ENCODE measurements around the gene DPH2. TPM values are rescaled to one million over a fixed set of nuclear protein-coding genes. Genes with fewer than 3 reads are reported as not detected.

The DPH2 gene
- total RNA-seq, 4 donors from 2014 or later: 13.4 to 26.7 (median 22.3) TPM

DNA sequence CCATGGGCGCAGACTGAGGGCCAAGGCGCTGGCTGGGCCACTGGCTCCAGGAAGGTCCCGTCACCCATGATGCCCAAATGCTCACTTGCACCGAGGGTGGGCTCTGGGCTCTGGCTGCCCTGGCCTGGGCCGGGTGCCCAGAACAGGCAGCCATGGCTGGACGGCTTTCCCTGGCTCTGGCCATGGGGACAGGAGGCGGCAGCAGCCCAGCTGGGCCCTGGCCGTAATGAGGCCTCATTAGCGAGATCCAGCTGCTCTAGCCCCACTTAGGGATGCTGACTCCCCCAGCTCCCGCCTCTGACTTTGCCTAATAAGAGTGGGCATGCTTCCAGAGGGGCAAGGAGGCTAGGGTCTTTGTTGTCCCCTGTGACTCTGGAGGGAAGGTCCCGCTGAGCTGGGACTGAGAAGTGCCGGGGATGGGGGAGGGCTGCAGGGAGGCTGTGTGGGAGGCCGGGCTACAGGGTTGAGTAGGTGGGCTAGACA, 49.7 kb downstream of the DPH2 start:
- Histone ChIP-seq H3K4me1 (no peaks in the 10 kb centered on the region), H3K4me3 (replicated peaks in 1 of 3) (no peak overlapping the region), H3K9me3 (no peaks in the 10 kb centered on the region), H3K36me3 (no peaks in the 10 kb centered on the region), H3K27ac (no peak overlapping the region), H3K27me3 (no peaks in the 10 kb centered on the region)
- intact Hi-C loops (cut with DNase I): no loop called here
- DNase-seq: no peak
- 86 to 90% methylated on average over 6 to 13 of the region's 13 CpGs for WGBS, 2 donors
- TF ChIP-seq, protein P1, sequence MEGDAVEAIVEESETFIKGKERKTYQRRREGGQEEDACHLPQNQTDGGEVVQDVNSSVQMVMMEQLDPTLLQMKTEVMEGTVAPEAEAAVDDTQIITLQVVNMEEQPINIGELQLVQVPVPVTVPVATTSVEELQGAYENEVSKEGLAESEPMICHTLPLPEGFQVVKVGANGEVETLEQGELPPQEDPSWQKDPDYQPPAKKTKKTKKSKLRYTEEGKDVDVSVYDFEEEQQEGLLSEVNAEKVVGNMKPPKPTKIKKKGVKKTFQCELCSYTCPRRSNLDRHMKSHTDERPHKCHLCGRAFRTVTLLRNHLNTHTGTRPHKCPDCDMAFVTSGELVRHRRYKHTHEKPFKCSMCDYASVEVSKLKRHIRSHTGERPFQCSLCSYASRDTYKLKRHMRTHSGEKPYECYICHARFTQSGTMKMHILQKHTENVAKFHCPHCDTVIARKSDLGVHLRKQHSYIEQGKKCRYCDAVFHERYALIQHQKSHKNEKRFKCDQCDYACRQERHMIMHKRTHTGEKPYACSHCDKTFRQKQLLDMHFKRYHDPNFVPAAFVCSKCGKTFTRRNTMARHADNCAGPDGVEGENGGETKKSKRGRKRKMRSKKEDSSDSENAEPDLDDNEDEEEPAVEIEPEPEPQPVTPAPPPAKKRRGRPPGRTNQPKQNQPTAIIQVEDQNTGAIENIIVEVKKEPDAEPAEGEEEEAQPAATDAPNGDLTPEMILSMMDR (IDR thresholded peaks at IDR 0.05): no peak
- no peak for TF ChIP-seq POLR2A (IDR thresholded peaks at IDR 0.05)

DNA sequence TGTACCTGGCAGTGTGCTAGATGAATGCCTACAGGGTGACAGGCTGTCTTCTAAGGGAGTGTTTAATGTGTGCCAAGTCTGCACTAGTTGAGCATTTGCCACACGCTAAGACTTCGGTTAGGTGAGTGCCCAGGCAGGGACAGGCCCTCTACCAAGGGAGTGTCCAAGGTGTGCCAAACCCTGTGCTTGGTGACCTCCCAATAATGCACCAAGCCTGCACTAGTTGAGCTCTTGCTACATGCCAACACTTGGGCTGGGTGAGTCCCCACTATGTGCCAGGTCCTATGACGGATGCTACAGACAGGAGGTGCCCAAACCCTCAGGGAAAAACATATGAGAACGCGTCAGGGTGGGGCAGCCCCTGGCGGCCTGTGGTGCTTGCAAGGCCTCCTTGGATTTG, 50.7 kb downstream of the DPH2 start:
- no peak overlapping the region for H3K27ac ChIP-seq
- no peak for DNase-seq
- H3K4me1 ChIP-seq: no peaks in the 10 kb centered on the region
- intact Hi-C loops (cut with DNase I): no loop called here
- TF ChIP-seq POLR2A (IDR thresholded peaks at IDR 0.05): no peak
- TF ChIP-seq, protein P1 (IDR thresholded peaks at IDR 0.05): no peak
- 50 to 92% methylated on average over 2 to 6 of the region's 6 CpGs for WGBS, 2 donors
- no peaks in the 10 kb centered on the region for H3K36me3 ChIP-seq
- H3K4me3 ChIP-seq (replicated peaks in 1 of 3): no peak overlapping the region
- no peaks in the 10 kb centered on the region for H3K9me3 ChIP-seq
- H3K27me3 ChIP-seq: no peaks in the 10 kb centered on the region

DNA sequence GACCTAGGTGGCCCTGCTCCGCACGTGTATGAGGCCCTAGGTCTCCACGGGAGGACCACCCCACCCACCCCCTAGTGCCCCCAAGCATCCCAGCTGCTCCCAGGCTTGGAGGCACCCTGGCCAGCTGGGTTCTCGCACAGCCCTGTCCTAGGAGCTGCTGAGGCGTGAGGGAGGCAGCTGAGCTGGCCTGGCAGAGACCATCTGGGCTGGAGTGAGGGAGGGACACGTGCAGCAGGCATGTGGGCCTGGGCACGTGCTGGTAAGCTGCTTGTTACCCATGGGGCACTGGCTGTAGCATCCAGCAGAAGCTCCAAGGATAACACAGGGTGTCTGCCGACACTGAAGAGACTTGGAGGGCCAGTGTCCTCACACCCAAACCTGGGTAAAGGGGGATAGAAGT, 51.3 kb downstream of the DPH2 start:
- Histone ChIP-seq H3K27ac (no peak overlapping the region), H3K36me3 (no peaks in the 10 kb centered on the region), H3K9me3 (no peaks in the 10 kb centered on the region), H3K4me1 (no peaks in the 10 kb centered on the region), H3K27me3 (no peaks in the 10 kb centered on the region), H3K4me3 (replicated peaks in 1 of 3) (no peak overlapping the region)
- WGBS, 2 donors: 82 to 97% methylated on average over 4 of the region's 8 CpGs
- TF ChIP-seq, protein P1 (IDR thresholded peaks at IDR 0.05): no peak
- TF ChIP-seq POLR2A (IDR thresholded peaks at IDR 0.05): no peak
- intact Hi-C loops (cut with DNase I): no loop called here
- no peak for DNase-seq

DNA sequence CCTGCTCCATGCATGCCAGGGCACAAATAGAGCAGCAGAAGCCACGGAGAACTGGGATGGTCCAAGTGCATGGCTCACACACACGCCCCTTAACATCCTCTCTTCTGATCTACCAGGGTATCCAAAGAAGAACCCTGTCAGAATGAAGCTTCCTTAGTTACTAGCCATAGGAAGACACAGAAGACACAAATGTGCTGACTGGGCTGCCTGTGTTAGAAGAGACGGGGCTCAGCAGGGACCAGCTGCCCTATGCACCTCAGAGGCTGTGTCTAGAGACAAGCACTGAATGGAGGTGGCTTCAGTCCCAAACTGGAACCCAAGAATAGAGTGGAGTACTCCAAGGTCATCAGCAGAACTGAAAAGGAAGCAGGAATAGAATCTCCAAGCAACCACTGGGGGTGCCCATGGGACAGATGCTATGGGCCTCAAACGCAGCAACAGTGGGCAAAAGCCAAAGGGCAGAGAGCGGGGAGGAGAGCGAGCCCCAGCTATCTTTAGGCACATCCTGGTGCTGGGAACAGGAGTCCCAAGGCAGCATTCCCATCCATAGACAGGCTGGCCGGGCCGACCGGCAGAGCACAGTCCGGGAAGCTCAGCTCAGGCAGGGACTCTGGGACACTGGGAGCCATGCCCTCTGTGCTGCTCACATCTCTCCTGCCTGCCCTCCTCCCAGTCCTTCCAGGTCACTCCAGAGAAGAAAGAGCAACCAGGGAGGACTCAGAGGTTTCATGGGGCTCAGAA, 51.9 kb downstream of the DPH2 start:
- Histone ChIP-seq H3K4me3 (replicated peaks in 1 of 3) (no peak overlapping the region), H3K36me3 (no peaks in the 10 kb centered on the region), H3K4me1 (no peaks in the 10 kb centered on the region), H3K27ac (no peak overlapping the region), H3K27me3 (no peaks in the 10 kb centered on the region), H3K9me3 (no peaks in the 10 kb centered on the region)
- TF ChIP-seq, protein P1 (IDR thresholded peaks at IDR 0.05): no peak
- no peak for TF ChIP-seq POLR2A (IDR thresholded peaks at IDR 0.05)
- WGBS, 2 donors: 86 to 93% methylated on average over 6 to 10 of the region's 10 CpGs
- intact Hi-C loops (cut with DNase I): no loop called here
- no peak for DNase-seq

Other genes with a start within 250 kb of the DPH2 start
- gene ARTN, start 36.2 kb upstream of the DPH2 start, total RNA-seq: 1 to 10 TPM in 2 of 4 donors, under 1 TPM in 2; 0.40 to 2.0 (median 0.80) TPM
- 10 to 100 TPM; 21.1 to 48.1 (median 42.0) TPM for gene IPO13, start 23.1 kb upstream of the DPH2 start, total RNA-seq
- 100 to 1,000 TPM; 128 to 302 (median 216) TPM for gene ATP6V0B, start 5.0 kb downstream of the DPH2 start, total RNA-seq
- 10 to 100 TPM; 22.3 to 30.3 (median 24.7) TPM for gene B4GALT2, start 9.2 kb downstream of the DPH2 start, total RNA-seq
- gene CCDC24, start 21.6 kb downstream of the DPH2 start, total RNA-seq: 10 to 100 TPM in 3 of 4 donors, 1 to 10 TPM in 1; 8.0 to 25.4 (median 11.7) TPM
- gene SLC6A9, start 61.5 kb downstream of the DPH2 start, total RNA-seq: 10 to 100 TPM in 1 of 4 donors, 1 to 10 TPM in 3; 7.2 to 11.3 (median 7.6) TPM
- not detected for gene KLF17, start 148.8 kb downstream of the DPH2 start, total RNA-seq
- gene KLF18, start 171.6 kb downstream of the DPH2 start, total RNA-seq: not detected
- 10 to 100 TPM; 43.9 to 68.8 (median 48.3) TPM for gene DMAP1, start 243.5 kb downstream of the DPH2 start, total RNA-seq

Data from thyroid gland (tissue), 4 donors.